ENCODE measurements around the gene RNASE13. TPM values are rescaled to one million over a fixed set of nuclear protein-coding genes. Genes with fewer than 3 reads are reported as not detected.

RNASE13 gene
- total RNA-seq, 1 experiment from 2014 or later = not detected

DNA sequence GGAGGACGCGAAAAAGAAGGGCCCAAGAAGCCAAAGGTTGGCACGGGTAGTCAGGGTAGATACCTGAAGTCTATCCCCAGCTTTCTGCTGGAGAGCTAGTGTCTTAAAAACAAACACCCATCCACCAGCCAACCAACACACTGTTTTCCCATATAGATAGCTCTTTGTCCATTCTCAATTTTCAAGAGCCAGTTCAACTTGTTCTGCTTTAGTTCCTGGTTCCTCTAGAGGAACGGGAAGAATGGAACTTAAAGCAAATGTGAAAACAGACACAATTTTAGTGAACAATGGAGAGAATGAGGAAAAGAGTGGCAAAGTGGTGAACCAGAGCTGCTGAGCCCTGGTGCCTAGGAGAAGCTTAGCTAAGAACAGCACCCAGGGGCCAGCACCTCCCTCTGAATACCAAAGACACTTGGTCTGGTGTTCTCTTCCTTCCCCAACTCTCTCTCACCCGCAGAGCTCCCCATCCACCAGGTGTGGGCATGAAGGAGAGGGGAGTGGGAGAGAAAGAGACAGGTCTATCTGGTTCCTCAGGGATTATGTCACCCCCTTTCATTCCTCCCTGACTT, 13.5 kb downstream of the RNASE13 start:
- TF ChIP-seq, protein P1, sequence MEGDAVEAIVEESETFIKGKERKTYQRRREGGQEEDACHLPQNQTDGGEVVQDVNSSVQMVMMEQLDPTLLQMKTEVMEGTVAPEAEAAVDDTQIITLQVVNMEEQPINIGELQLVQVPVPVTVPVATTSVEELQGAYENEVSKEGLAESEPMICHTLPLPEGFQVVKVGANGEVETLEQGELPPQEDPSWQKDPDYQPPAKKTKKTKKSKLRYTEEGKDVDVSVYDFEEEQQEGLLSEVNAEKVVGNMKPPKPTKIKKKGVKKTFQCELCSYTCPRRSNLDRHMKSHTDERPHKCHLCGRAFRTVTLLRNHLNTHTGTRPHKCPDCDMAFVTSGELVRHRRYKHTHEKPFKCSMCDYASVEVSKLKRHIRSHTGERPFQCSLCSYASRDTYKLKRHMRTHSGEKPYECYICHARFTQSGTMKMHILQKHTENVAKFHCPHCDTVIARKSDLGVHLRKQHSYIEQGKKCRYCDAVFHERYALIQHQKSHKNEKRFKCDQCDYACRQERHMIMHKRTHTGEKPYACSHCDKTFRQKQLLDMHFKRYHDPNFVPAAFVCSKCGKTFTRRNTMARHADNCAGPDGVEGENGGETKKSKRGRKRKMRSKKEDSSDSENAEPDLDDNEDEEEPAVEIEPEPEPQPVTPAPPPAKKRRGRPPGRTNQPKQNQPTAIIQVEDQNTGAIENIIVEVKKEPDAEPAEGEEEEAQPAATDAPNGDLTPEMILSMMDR (conservative IDR thresholded peaks at IDR 0.05) = no peak
- Histone ChIP-seq H2BK5ac (ENCODE audit: insufficient read length, low read length) (no peak overlapping the region), H4K20me1 (ENCODE audit: control insufficient read depth, insufficient read depth, insufficient read length) (no peaks in the 10 kb centered on the region), H3K56ac (ENCODE audit: insufficient read length, low read depth, low read length) (no peak overlapping the region), H3K27ac (ENCODE audit: insufficient read length, low read depth, low read length) (no peak overlapping the region), H3T11ph (ENCODE audit: low read length) (no peak overlapping the region), H2BK12ac (ENCODE audit: insufficient read length, low read depth, low read length) (no peak overlapping the region), H3K4ac (ENCODE audit: low read depth, low read length) (no peak overlapping the region), H3K18ac (ENCODE audit: insufficient read length, low read depth, low read length) (no peak overlapping the region), H3K79me1 (ENCODE audit: insufficient read depth, low read depth, low read length, poor library complexity, severe bottlenecking) (no peaks in the 10 kb centered on the region), H3K4me2 (ENCODE audit: insufficient read depth, insufficient read length, low read length) (no peak overlapping the region), H4K8ac (replicated peaks; ENCODE audit: insufficient read length, low read depth, low read length) (no peak overlapping the region), H3K9me3 (ENCODE audit: control insufficient read depth, low read depth, low read length) (no peaks in the 10 kb centered on the region), H3K23ac (ENCODE audit: insufficient read length, low read depth, low read length) (no peak overlapping the region), H3K79me2 (ENCODE audit: insufficient read depth, low read length) (no peaks in the 10 kb centered on the region), H3K14ac (ENCODE audit: insufficient read depth, low read length) (no peak overlapping the region), H4K5ac (ENCODE audit: insufficient read length, low read depth, low read length) (no peak overlapping the region), H2AK5ac (ENCODE audit: insufficient read length, low read length) (no peak overlapping the region), H3K27me3 (ENCODE audit: insufficient read depth, low read length) (peaks cover 8% of the 10 kb centered on the region; the same call in 1 of the 2 replicates), H3K9ac (ENCODE audit: extremely low read depth, insufficient read length, low read length) (no peak overlapping the region), H3K4me1 (ENCODE audit: insufficient read depth, low read length) (no peaks in the 10 kb centered on the region; the same call in 1 of the 2 replicates), H4K91ac (ENCODE audit: insufficient read length, low read depth, low read length) (no peak overlapping the region), H2AFZ (ENCODE audit: low read length) (no peak overlapping the region), H2BK20ac (ENCODE audit: low read depth, low read length, poor library complexity, severe bottlenecking) (no peak overlapping the region), H2BK120ac (ENCODE audit: low read depth, low read length, poor library complexity, severe bottlenecking) (no peak overlapping the region), H3K23me2 (ENCODE audit: insufficient read length, low read depth, low read length, poor library complexity, severe bottlenecking) (peaks cover 12% of the 10 kb centered on the region), H2BK15ac (ENCODE audit: low read depth, low read length) (no peak overlapping the region)
- no peak overlapping the region for H3K27ac Mint-ChIP-seq
- peaks cover 22 to 28% of the 10 kb centered on the region in 2 experiments for H3K4me1 Mint-ChIP-seq
- H3K9me3 Mint-ChIP-seq = no peaks in the 10 kb centered on the region
- no peak for DNase-seq
- H3K36me3 Mint-ChIP-seq (ENCODE audit: insufficient read depth in 1 of 3, low read depth in 3 of 3) = peaks cover 7 to 21% (median 8%) of the 10 kb centered on the region in 3 experiments; a peak in 4 of 7 replicates
- H3K4me3 Mint-ChIP-seq = no peak overlapping the region
- H3K27me3 Mint-ChIP-seq (ENCODE audit: low read depth) = peaks cover 38% of the 10 kb centered on the region
- WGBS (ENCODE audit: extremely low coverage, insufficient read length, low lambda C conversion rate) = no CpG with 5 or more reads among the region's 5 CpGs
